ENCODE results near the gene RAP2B.

The RAP2B gene

DNA sequence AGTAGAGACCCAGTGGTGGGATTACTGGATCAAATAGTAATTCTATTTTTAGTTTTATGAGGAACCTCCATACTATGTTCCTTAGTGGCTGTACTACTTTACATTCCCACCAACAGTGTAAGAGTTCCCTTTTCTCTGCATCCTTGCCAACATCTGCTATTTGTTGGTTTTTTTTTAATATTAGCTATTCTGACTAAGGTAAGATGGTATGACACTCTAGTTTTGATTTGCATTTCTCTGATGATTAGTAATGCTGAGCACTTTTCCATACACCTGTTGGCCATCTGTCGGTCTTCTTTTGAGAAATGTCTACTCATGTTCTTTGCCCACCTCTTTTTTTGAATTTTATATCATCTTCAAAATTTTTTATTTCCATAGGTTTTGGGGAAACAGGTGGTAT is 34.2 kb upstream of the RAP2B start:
- Histone ChIP-seq H3K27ac (ENCODE audit: low read length) (no peak overlapping the region), H3K36me3 (replicated peaks; ENCODE audit: low read depth, low read length) (no peaks in the 10 kb centered on the region), H3K79me2 (ENCODE audit: low read length) (no peaks in the 10 kb centered on the region), H3K9ac (ENCODE audit: low read length) (no peak overlapping the region), H3K4me3 (ENCODE audit: low read length) (no peak overlapping the region), H4K20me1 (ENCODE audit: insufficient read depth, low read length) (no peaks in the 10 kb centered on the region), H3K4me1 (ENCODE audit: low read length) (peaks cover 23% of the 10 kb centered on the region), H3K27me3 (ENCODE audit: low read depth, low read length) (no peaks in the 10 kb centered on the region), H3K4me2 (ENCODE audit: low read length) (no peak overlapping the region), H2AFZ (ENCODE audit: low read depth, low read length) (no peak overlapping the region), H3K9me3 (ENCODE audit: insufficient read depth, low read length) (no peaks in the 10 kb centered on the region)
- no peak for TF ChIP-seq EZH2phosphoT487 (IDR thresholded peaks at IDR 0.05; ENCODE audit: low read depth)
- TF ChIP-seq, protein P1, sequence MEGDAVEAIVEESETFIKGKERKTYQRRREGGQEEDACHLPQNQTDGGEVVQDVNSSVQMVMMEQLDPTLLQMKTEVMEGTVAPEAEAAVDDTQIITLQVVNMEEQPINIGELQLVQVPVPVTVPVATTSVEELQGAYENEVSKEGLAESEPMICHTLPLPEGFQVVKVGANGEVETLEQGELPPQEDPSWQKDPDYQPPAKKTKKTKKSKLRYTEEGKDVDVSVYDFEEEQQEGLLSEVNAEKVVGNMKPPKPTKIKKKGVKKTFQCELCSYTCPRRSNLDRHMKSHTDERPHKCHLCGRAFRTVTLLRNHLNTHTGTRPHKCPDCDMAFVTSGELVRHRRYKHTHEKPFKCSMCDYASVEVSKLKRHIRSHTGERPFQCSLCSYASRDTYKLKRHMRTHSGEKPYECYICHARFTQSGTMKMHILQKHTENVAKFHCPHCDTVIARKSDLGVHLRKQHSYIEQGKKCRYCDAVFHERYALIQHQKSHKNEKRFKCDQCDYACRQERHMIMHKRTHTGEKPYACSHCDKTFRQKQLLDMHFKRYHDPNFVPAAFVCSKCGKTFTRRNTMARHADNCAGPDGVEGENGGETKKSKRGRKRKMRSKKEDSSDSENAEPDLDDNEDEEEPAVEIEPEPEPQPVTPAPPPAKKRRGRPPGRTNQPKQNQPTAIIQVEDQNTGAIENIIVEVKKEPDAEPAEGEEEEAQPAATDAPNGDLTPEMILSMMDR (IDR thresholded peaks at IDR 0.05; ENCODE audit: low read depth, low read length), result no peak

DNA sequence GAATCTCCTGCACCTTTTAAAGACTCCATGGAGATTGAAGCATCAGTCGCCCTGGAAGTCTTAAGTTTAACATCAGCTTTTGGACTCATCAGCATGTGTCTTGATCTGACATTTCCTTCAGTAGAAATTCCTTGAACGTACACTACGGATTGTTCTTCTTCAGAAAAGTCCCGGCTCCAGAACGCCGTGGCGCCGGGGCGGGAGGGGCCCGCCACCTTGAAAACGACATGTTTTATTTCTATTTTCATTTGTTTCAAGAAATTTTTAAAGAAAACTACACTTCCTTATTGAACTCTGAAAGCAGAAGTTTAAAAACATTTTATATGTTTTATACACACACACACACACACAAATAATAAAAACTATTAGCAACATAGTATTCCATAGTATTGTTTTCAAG is 32.6 kb upstream of the RAP2B start:
- Histone ChIP-seq H3K4me3 (ENCODE audit: low read length) (no peak overlapping the region), H3K27ac (ENCODE audit: low read length) (no peak overlapping the region), H3K36me3 (replicated peaks; ENCODE audit: low read depth, low read length) (no peaks in the 10 kb centered on the region), H3K27me3 (ENCODE audit: low read depth, low read length) (no peaks in the 10 kb centered on the region), H3K9ac (ENCODE audit: low read length) (no peak overlapping the region), H2AFZ (ENCODE audit: low read depth, low read length) (no peak overlapping the region), H3K4me1 (ENCODE audit: low read length) (peaks cover 23% of the 10 kb centered on the region), H3K79me2 (ENCODE audit: low read length) (no peaks in the 10 kb centered on the region), H4K20me1 (ENCODE audit: insufficient read depth, low read length) (no peaks in the 10 kb centered on the region), H3K4me2 (ENCODE audit: low read length) (no peak overlapping the region), H3K9me3 (ENCODE audit: insufficient read depth, low read length) (no peaks in the 10 kb centered on the region)
- TF ChIP-seq, protein P1 (IDR thresholded peaks at IDR 0.05; ENCODE audit: low read depth, low read length), result no peak

DNA sequence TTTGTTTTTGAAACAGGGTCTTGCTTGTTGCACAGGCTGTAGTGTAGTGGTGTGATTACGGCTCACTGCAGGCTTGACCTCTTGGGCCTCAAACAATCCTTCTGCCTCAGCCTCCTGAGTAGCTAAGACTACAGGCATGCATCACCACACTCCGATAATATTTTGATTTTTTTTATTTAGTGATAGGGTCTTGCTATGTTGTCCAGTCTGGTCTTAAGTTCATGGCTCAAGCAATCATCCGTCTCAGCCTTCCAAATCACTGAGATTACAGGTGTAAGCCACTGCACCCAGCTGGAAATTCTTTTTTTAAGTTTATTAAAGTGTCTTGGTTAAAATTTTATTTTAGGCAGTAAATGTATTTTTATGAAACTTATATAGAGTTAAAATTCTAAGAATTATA is 32.2 kb upstream of the RAP2B start:
- peak overlapping the region; percentile 67 for H3K4me2 ChIP-seq (ENCODE audit: low read length)
- H3K27me3 ChIP-seq (ENCODE audit: low read depth, low read length), result no peaks in the 10 kb centered on the region

DNA sequence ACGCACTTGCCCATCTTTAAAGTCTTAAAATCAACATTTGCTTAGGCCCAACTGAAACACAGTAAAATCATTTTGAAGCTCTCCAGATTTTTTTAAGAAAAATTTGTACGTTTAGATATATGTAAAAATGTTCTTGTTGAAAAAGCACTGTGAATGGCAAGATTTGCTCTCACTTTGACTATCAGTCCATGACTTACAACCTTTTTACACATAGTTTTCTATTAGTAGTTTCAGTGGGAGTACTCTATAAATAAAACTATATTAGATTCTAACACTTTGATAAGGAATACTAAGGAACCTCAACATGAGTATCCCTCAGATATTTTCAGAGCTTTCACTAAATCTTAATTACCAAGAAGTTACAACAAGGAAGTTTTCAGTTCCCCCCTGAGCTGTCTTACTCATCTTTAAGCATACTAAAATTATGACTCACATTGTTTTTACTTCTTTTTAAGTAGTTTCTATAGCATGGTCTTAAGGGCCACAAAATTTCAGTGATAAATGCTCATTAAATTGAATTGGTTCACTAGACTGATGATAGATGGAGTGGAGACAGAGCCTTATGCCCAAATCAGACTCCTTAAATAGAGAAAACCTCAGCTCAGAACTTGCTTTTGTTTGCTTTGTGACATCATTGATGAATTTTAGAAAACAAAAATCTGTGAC is 31.6 kb upstream of the RAP2B start:
- H3K27me3 ChIP-seq (ENCODE audit: low read depth, low read length), result no peaks in the 10 kb centered on the region
- no peaks in the 10 kb centered on the region for H3K9me3 ChIP-seq (ENCODE audit: insufficient read depth, low read length)
- H3K36me3 ChIP-seq (replicated peaks; ENCODE audit: low read depth, low read length), result no peaks in the 10 kb centered on the region
- H3K4me3 ChIP-seq (ENCODE audit: low read length), result peak overlapping the region; percentile 36
- peaks cover 29% of the 10 kb centered on the region for H3K4me1 ChIP-seq (ENCODE audit: low read length)
- TF ChIP-seq, protein P1 (IDR thresholded peaks at IDR 0.05; ENCODE audit: low read depth, low read length), result no peak
- H4K20me1 ChIP-seq (ENCODE audit: insufficient read depth, low read length), result no peaks in the 10 kb centered on the region
- no peaks in the 10 kb centered on the region for H3K79me2 ChIP-seq (ENCODE audit: low read length)
- peak overlapping the region; percentile 66 for H3K27ac ChIP-seq (ENCODE audit: low read length)
- peak overlapping the region; percentile 7; the same call in 1 of the 2 replicates for H3K9ac ChIP-seq (ENCODE audit: low read length)
- H3K4me2 ChIP-seq (ENCODE audit: low read length), result peak overlapping the region; percentile 67
- no peak overlapping the region for H2AFZ ChIP-seq (ENCODE audit: low read depth, low read length)

More for the DNA sequence above, 32.2 kb upstream of the RAP2B start:
- no peaks in the 10 kb centered on the region for H3K36me3 ChIP-seq (replicated peaks; ENCODE audit: low read depth, low read length)
- peak overlapping the region; percentile 66 for H3K27ac ChIP-seq (ENCODE audit: low read length)
- 0 out of 2 replicates have a peak overlapping the region, but pooled peaks have one; percentile 7 for H3K9ac ChIP-seq (ENCODE audit: low read length)
- H2AFZ ChIP-seq (ENCODE audit: low read depth, low read length), result no peak overlapping the region
- no peaks in the 10 kb centered on the region for H4K20me1 ChIP-seq (ENCODE audit: insufficient read depth, low read length)
- H3K9me3 ChIP-seq (ENCODE audit: insufficient read depth, low read length), result no peaks in the 10 kb centered on the region
- peak overlapping the region; percentile 18; the same call in 1 of the 2 replicates for H3K4me3 ChIP-seq (ENCODE audit: low read length)
- H3K79me2 ChIP-seq (ENCODE audit: low read length), result no peaks in the 10 kb centered on the region
- TF ChIP-seq, protein P1 (IDR thresholded peaks at IDR 0.05; ENCODE audit: low read depth, low read length), result no peak
- TF ChIP-seq EZH2phosphoT487 (IDR thresholded peaks at IDR 0.05; ENCODE audit: low read depth), result no peak
- H3K4me1 ChIP-seq (ENCODE audit: low read length), result peaks cover 24% of the 10 kb centered on the region

All from OCI-LY3 (cell line).